ENCODE data around the gene XRCC5. TPM values are rescaled to one million over a fixed set of nuclear protein-coding genes. Genes with fewer than 3 reads are reported as not detected.
A peak's percentile ranks its signal among the peaks of the same experiment; 100 is the strongest.

Gene XRCC5
- total RNA-seq, 1 donor from 2014 or later: 807 TPM

- Histone ChIP-seq H3K36me3 (peaks cover under 1% of the 10 kb centered on the region), H3K4me3 (peak overlapping the region; percentile 88), H3K4me1 (peaks cover 46% of the 10 kb centered on the region), H3K9me3 (ENCODE audit: low read depth) (no peaks in the 10 kb centered on the region), H3K27me3 (no peaks in the 10 kb centered on the region), H3K9ac (peak overlapping the region; percentile 89), H4K20me1 (ENCODE audit: low read depth) (peaks cover 9% of the 10 kb centered on the region), H3K4me2 (peak overlapping the region; percentile 90), H2AFZ (replicated peaks) (no peak overlapping the region), H3K27ac (peak overlapping the region; percentile 89), H3F3A (ENCODE audit: low read depth) (peaks cover 36% of the 10 kb centered on the region), H3K79me2 (ENCODE audit: low read depth) (peaks cover 78% of the 10 kb centered on the region)
- peaks cover 8% of the 10 kb centered on the region for H3K36me3 Mint-ChIP-seq
- H3K4me3 Mint-ChIP-seq: peak overlapping the region; percentile 94
- H3K9me3 Mint-ChIP-seq: no peaks in the 10 kb centered on the region
- peak; percentile 67 for DNase-seq (ENCODE audit: low spot score)
- peaks cover 51% of the 10 kb centered on the region for H3K4me1 Mint-ChIP-seq
- peak overlapping the region; percentile 98 for H3K27ac Mint-ChIP-seq
- TF ChIP-seq EZH2phosphoT487 (IDR thresholded peaks at IDR 0.05) (no peak), EZH2 (IDR thresholded peaks at IDR 0.05) (no peak), CTCF (IDR thresholded peaks at IDR 0.05) (no peak)
- no peaks in the 10 kb centered on the region for H3K27me3 Mint-ChIP-seq (ENCODE audit: insufficient read depth, low read depth)
Measured at GRCh38 chr2:216082117-216082711, 26.9 kb upstream of the XRCC5 start.

GRCh38 chr2:216082805-216083204 lies 26.3 kb upstream of the XRCC5 start:
- TF ChIP-seq EZH2phosphoT487 (IDR thresholded peaks at IDR 0.05) (no peak), CTCF (IDR thresholded peaks at IDR 0.05) (no peak), EZH2 (IDR thresholded peaks at IDR 0.05) (no peak)

GRCh38 chr2:216083464-216084281 lies 25.5 kb upstream of the XRCC5 start:
- no peak for TF ChIP-seq EZH2 (IDR thresholded peaks at IDR 0.05)
- TF ChIP-seq EZH2phosphoT487 (IDR thresholded peaks at IDR 0.05): no peak
- no peak for TF ChIP-seq CTCF (IDR thresholded peaks at IDR 0.05)
- Histone ChIP-seq H3F3A (ENCODE audit: low read depth) (peaks cover 36% of the 10 kb centered on the region), H3K4me1 (peaks cover 46% of the 10 kb centered on the region), H3K79me2 (ENCODE audit: low read depth) (peaks cover 88% of the 10 kb centered on the region), H2AFZ (replicated peaks) (no peak overlapping the region), H3K4me3 (peak overlapping the region; percentile 88), H3K9me3 (ENCODE audit: low read depth) (no peaks in the 10 kb centered on the region), H3K27ac (peak overlapping the region; percentile 95), H3K27me3 (no peaks in the 10 kb centered on the region), H3K4me2 (peak overlapping the region; percentile 90), H3K9ac (peak overlapping the region; percentile 33), H4K20me1 (ENCODE audit: low read depth) (peaks cover 9% of the 10 kb centered on the region), H3K36me3 (peaks cover 4% of the 10 kb centered on the region)
- peak; percentile 87 for DNase-seq (ENCODE audit: low spot score)
- Mint-ChIP-seq H3K36me3 (peaks cover 9% of the 10 kb centered on the region), H3K4me3 (peak overlapping the region; percentile 94), H3K27me3 (ENCODE audit: insufficient read depth, low read depth) (no peaks in the 10 kb centered on the region), H3K27ac (peak overlapping the region; percentile 98), H3K4me1 (peaks cover 51% of the 10 kb centered on the region), H3K9me3 (no peaks in the 10 kb centered on the region)

More at GRCh38 chr2:216082805-216083204, 26.3 kb upstream of the XRCC5 start:
- Histone ChIP-seq H3K27me3 (no peaks in the 10 kb centered on the region), H3F3A (ENCODE audit: low read depth) (peaks cover 36% of the 10 kb centered on the region), H3K79me2 (ENCODE audit: low read depth) (peaks cover 84% of the 10 kb centered on the region), H3K4me1 (peaks cover 46% of the 10 kb centered on the region), H3K9ac (peak overlapping the region; percentile 89), H2AFZ (replicated peaks) (no peak overlapping the region), H3K27ac (peak overlapping the region; percentile 95), H3K4me3 (peak overlapping the region; percentile 88), H4K20me1 (ENCODE audit: low read depth) (peaks cover 9% of the 10 kb centered on the region), H3K4me2 (peak overlapping the region; percentile 90), H3K9me3 (ENCODE audit: low read depth) (no peaks in the 10 kb centered on the region), H3K36me3 (peaks cover 4% of the 10 kb centered on the region)
- DNase-seq (ENCODE audit: low spot score): peak; percentile 32
- Mint-ChIP-seq H3K4me3 (peak overlapping the region; percentile 94), H3K27me3 (ENCODE audit: insufficient read depth, low read depth) (no peaks in the 10 kb centered on the region), H3K9me3 (no peaks in the 10 kb centered on the region), H3K36me3 (peaks cover 8% of the 10 kb centered on the region), H3K4me1 (peaks cover 51% of the 10 kb centered on the region), H3K27ac (peak overlapping the region; percentile 98)

All from neural progenitor cell (in vitro differentiated cells).